Activated CD8-positive, alpha-beta memory T cell treated with anti-CD3 and anti-CD28 coated beads, Interleukin-2, amount 10 ng/mL, durations not matched to agents 7 days and 5 days (primary cell): ENCODE data around the gene GCNA. TPM values are rescaled to one million over a fixed set of nuclear protein-coding genes. Genes with fewer than 3 reads are reported as not detected.
A peak's percentile ranks its signal among the peaks of the same experiment; 100 is the strongest.

Source experiments
- ATAC-seq: fragments of 150-1000 bp; cut with Tn5 transposase; one replicate; pipeline ENCODE4 v1.10.0; 2021; ENCODE audit warnings: moderate library complexity
- CTCF ChIA-PET: fragments of 350-600 bp; sonication (Branson Sonifier 250); formaldehyde crosslinking; loops from one replicate; lab custom pipeline; 2021; ENCODE audit warnings: antibody characterized with exemption; lab: Charles Lee
- DNase-seq: peaks from one replicate; pipeline ENCODE4 v3.0.0-alpha.2; 2020
- H3K27ac Mint-ChIP-seq: one replicate; pipeline ENCODE4 v1.8.0; 2021; ENCODE audit warnings: mild to moderate bottlenecking, mixed read lengths
- H3K27me3 Mint-ChIP-seq: one replicate; pipeline ENCODE4 v1.8.0; 2021; ENCODE audit warnings: mixed read lengths
- H3K36me3 Mint-ChIP-seq: one replicate; pipeline ENCODE4 v1.8.0; 2021; ENCODE audit warnings: mild to moderate bottlenecking, mixed read lengths
- H3K4me1 Mint-ChIP-seq: one replicate; pipeline ENCODE4 v1.8.0; 2021; ENCODE audit warnings: mixed read lengths
- H3K4me3 Mint-ChIP-seq: one replicate; pipeline ENCODE4 v1.8.0; 2021; ENCODE audit warnings: mild to moderate bottlenecking, moderate library complexity, mixed read lengths
- H3K9me3 Mint-ChIP-seq: one replicate; pipeline ENCODE4 v1.8.0; 2022; ENCODE audit warnings: low read depth, mixed read lengths
- total RNA-seq, 2 experiments: library from RNA; stranded (reverse); gene quantifications; one replicate each; pipeline ENCODE4 v1.2.3, GENCODE V29; 2021

Gene GCNA
- total RNA-seq, 2 experiments from 2014 or later, result 4.3 to 6.7 TPM

DNA sequence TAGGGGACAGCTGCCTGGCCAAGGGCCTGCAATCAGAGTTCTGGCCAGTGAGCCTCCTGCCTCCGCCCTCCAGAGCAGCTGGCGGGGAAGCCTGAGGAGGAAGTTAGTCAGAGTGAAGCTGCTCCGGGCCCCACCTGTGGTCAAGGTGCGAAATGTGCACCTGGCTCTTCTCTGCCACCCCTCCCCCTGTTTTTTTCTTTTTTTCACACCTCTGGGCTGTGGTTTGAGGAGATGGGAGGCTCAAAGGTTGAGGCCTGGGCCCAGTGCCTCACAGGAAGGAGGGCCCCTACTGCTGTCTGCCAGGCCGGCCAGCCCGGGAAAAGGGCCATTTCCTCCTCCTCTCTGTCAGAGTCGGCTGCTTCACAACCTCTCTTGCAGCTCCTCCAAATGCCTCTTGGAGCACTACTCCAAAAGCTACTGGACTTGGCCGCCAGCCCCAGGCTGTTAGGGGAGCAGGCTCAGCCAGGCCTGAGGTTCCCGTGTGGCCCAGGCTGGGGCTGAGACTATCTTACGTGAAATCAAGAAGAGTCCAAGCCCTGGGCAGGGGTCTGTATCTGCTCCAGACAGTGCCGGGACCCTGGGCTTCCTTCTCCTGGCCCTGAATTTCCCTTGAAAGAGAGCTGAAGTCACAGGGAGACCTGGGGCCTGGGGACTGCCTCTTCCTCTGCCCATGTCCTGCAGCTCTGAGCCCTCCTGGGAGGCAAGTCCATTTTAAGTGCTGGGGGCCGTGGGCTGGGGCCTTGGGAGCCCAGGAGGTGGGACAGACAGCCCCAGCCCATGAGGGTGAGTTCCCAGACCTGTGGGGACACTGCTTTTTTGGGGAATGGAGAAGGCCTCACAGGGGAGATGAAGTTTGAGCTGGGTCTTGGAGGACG lies 44.6 kb downstream of the GCNA start:
- no peaks in the 10 kb centered on the region for H3K27me3 Mint-ChIP-seq
- CTCF ChIA-PET, result interaction anchor here (0.7 to 2.2 kb wide), 9 partner anchors 8 to 91 kb away, joined by 3 to 10 read pairs (median 5); partner anchors contain the start of gene OGT
- peak; percentile 63 for ATAC-seq
- peaks cover 62% of the 10 kb centered on the region for H3K4me1 Mint-ChIP-seq
- peak; percentile 87 for DNase-seq
- H3K36me3 Mint-ChIP-seq, result peaks cover 2% of the 10 kb centered on the region
- peak overlapping the region; percentile 56 for H3K4me3 Mint-ChIP-seq
- H3K9me3 Mint-ChIP-seq, result no peaks in the 10 kb centered on the region
- peak overlapping the region; percentile 90 for H3K27ac Mint-ChIP-seq

DNA sequence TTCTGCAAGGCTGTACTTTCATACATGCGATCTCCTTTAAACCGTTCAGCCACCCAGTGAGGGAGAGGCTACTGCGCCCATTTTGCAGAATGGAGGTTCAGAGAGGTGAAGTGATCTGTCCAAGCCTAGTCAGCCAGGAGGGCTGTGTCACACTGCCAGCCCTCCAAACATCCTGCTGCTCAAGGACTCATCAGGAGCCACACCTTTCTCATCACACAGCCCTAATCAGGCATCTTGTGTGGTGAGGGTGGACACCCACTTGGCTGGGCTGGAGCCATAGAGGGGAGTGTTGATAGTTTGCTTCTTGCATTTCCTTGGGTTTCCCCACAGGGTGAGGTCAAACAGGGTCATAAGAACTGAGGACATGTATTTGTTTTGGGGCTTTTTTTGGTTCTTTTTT lies 45.5 kb downstream of the GCNA start:
- Mint-ChIP-seq H3K4me1 (peaks cover 59% of the 10 kb centered on the region), H3K4me3 (peak overlapping the region; percentile 56), H3K9me3 (no peaks in the 10 kb centered on the region), H3K27ac (peak overlapping the region; percentile 90), H3K27me3 (no peaks in the 10 kb centered on the region), H3K36me3 (no peaks in the 10 kb centered on the region)
- ATAC-seq (no peak), DNase-seq (peak; percentile 48)
- CTCF ChIA-PET, result interaction anchor here (1.6 to 1.9 kb wide), 3 partner anchors 9 to 17 kb away, joined by 5 to 6 read pairs (median 6); no protein-coding TSS in a partner anchor

DNA sequence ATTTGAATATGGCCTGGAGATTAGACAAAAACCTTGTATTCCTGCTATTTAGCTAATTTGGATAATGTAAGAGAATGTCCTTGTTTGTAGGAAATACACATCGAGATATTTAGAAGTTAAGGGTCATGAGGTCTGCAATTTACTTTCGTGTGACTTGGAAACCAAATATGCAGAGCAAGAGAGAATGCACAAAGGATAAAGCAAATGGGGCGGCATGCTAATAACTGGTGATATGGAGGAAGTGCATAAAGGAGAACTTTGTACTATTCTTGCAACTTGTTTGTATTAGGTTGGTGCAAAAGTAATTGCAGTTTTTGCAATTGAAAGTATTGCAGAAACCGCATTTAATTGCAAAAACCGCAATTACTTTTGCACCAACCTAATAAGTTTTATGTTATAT lies 47.2 kb downstream of the GCNA start:
- Mint-ChIP-seq H3K4me1 (peaks cover 49% of the 10 kb centered on the region), H3K36me3 (no peaks in the 10 kb centered on the region), H3K9me3 (no peaks in the 10 kb centered on the region), H3K4me3 (no peak overlapping the region), H3K27me3 (no peaks in the 10 kb centered on the region), H3K27ac (no peak overlapping the region)
- ATAC-seq (no peak), DNase-seq (no peak)
- CTCF ChIA-PET, result interaction anchor here (0.8 kb wide), 2 partner anchors 9 to 11 kb away, joined by 3 read pairs; no protein-coding TSS in a partner anchor

DNA sequence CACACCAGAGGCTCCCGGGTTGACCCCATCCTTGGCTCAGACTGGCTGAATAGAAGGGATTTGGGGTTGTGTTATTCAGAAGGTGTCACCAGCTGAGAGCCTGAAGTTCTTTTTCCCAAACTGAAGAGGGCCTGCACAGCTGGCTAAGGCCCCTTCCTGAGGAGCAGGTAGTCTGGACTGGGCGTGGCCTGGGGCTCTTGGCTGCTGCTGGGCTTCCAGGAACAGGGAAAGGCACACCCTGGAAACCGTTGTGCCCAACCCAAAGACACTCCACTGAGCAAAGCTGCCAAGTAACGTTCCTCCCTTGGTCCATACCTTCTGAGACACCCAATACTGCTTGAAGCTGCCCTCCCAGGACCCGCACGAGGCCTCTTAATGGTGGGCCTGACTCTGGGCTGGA lies 48.3 kb downstream of the GCNA start:
- Mint-ChIP-seq H3K9me3 (no peaks in the 10 kb centered on the region), H3K4me3 (no peak overlapping the region), H3K27ac (no peak overlapping the region), H3K36me3 (no peaks in the 10 kb centered on the region), H3K4me1 (peaks cover 43% of the 10 kb centered on the region), H3K27me3 (no peaks in the 10 kb centered on the region)
- CTCF ChIA-PET, result no interaction called here
- DNase-seq (no peak), ATAC-seq (no peak)

DNA sequence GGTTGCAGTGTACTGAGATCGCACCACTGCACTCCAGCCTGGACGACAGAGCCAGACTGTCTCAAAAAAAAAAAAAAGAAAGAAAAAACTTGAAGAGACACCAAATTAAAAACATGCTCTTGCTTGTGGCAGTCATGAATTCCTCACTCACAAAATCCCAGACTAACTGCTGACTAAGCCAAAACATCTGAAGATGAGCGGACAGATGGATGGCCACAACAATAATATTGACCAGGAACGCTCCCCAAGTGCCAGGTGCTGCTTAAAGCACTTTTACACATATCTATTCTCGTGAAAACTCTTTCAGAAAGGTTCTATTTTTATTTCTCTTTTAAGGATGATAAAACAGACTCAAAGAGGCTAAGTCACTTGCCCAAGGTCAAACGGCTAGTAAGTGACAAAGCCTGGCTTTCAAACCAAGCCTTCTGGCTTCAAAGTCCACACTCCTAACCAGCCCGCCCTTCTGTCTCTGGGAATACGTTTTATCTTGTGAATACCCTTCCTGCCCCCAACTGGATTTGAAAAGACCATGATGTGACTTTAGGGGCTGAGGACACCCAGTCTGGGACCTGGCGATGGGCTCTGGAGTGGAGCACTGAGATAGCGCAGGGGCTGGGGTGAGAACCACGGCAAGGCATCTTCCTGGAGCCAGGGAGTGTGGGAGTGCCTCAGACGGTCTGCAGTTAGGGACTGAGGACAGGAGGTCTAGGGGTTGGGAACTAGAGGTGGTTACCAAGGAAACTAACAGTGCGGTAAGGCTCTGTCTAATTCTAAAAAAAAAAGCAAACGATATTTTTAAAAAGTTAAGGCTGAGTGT lies 49.6 kb downstream of the GCNA start:
- CTCF ChIA-PET, result no interaction called here
- no peak for ATAC-seq
- H3K4me1 Mint-ChIP-seq, result peaks cover 30% of the 10 kb centered on the region

DNA sequence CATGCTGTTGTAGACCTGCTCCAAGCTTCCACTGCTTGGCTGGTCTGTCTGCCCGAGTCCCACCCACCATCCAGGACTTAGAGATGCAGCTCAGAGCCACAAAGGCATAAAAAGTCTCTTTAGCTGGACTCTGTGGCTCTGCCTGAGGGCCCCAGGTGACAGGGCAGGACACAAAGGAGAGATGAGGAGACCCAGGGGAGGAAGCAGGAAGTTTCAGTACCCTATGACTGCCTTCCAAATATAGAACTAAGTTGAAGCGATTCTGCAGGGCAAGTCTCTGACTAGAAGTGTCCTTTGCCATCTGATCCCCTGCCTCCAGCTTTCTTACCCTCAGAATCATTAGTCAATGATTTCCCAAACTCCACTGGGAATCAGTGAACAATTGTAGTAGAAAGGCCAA lies 51.2 kb downstream of the GCNA start:
- Mint-ChIP-seq H3K27ac (no peak overlapping the region), H3K9me3 (no peaks in the 10 kb centered on the region), H3K4me1 (peaks cover 14% of the 10 kb centered on the region), H3K36me3 (no peaks in the 10 kb centered on the region), H3K4me3 (no peak overlapping the region), H3K27me3 (no peaks in the 10 kb centered on the region)
- DNase-seq (no peak), ATAC-seq (no peak)
- CTCF ChIA-PET, result no interaction called here

More for the DNA sequence above, 49.6 kb downstream of the GCNA start:
- H3K27me3 Mint-ChIP-seq, result no peaks in the 10 kb centered on the region
- H3K9me3 Mint-ChIP-seq, result no peaks in the 10 kb centered on the region
- H3K27ac Mint-ChIP-seq, result no peak overlapping the region
- DNase-seq, result no peak
- H3K4me3 Mint-ChIP-seq, result no peak overlapping the region
- H3K36me3 Mint-ChIP-seq, result no peaks in the 10 kb centered on the region

DNA sequence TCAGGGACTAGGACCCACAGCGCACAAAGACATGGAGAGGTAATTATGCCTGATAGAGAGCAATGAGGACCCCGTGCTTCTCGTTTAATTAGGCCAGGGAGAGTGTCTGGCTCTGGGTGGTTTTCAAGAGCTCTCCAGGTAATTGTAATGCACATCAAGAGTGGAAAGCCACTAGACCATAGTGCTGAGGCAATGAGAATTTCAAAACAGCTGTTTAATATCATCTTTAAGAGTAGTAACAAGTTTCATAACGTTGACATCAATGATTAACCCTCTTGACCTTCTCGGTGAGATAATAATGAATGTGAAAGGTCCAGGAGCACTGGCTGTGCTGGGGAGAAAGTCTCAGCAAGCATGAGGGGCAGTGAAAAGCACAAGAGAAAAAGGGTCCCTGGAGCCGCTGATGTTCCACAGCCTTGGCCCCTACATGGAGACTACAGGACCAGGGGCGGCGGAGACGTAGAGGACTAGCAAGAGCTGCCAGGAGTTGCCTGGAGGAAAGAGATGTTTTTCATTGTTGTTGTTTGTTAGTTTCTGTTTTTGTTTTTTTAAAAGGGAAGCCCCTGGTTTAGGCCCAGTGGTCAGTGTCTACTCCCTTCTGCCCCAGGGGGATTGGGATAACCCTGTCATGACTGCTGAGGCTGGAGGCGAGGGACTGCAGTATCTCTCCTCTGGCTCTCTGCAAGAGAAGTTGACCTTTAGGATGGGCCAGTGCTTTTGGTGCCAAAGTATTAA lies 54.9 kb downstream of the GCNA start:
- H3K9me3 Mint-ChIP-seq, result no peaks in the 10 kb centered on the region
- H3K4me1 Mint-ChIP-seq, result peaks cover 20% of the 10 kb centered on the region
- H3K36me3 Mint-ChIP-seq, result peaks cover 1% of the 10 kb centered on the region
- H3K27ac Mint-ChIP-seq, result no peak overlapping the region
- no peak overlapping the region for H3K4me3 Mint-ChIP-seq
- no peak for DNase-seq
- no peaks in the 10 kb centered on the region for H3K27me3 Mint-ChIP-seq
- CTCF ChIA-PET, result interaction anchor here (0.6 kb wide), 1 partner anchor 20 kb away, joined by 3 read pairs; no protein-coding TSS in a partner anchor
- ATAC-seq, result no peak

DNA sequence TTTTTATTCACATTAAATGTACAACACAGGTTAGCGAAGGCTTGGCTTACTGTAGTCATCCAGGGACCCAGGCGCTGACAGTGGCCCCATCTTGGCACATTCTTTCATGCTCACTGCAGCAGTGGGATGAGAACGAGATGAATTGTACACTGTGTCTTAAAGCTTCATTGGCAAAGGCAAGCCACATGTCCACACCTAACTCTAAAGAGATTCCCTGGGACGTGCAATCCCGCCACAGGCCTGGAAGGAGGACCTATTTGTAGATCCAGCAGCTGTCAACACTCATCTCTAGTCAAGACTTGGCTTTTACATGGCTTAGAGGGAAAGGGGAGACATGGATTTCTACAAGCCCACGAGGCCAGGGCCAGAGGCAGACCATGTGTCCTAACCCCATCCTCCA lies 56.1 kb downstream of the GCNA start:
- Mint-ChIP-seq H3K9me3 (no peaks in the 10 kb centered on the region), H3K4me1 (peaks cover 18% of the 10 kb centered on the region), H3K4me3 (no peak overlapping the region), H3K27ac (no peak overlapping the region), H3K27me3 (no peaks in the 10 kb centered on the region), H3K36me3 (peaks cover 1% of the 10 kb centered on the region)
- CTCF ChIA-PET, result interaction anchor here (0.7 kb wide), 2 partner anchors 9 to 12 kb away, joined by 3 read pairs; no protein-coding TSS in a partner anchor
- ATAC-seq, result no peak
- DNase-seq, result no peak

DNA sequence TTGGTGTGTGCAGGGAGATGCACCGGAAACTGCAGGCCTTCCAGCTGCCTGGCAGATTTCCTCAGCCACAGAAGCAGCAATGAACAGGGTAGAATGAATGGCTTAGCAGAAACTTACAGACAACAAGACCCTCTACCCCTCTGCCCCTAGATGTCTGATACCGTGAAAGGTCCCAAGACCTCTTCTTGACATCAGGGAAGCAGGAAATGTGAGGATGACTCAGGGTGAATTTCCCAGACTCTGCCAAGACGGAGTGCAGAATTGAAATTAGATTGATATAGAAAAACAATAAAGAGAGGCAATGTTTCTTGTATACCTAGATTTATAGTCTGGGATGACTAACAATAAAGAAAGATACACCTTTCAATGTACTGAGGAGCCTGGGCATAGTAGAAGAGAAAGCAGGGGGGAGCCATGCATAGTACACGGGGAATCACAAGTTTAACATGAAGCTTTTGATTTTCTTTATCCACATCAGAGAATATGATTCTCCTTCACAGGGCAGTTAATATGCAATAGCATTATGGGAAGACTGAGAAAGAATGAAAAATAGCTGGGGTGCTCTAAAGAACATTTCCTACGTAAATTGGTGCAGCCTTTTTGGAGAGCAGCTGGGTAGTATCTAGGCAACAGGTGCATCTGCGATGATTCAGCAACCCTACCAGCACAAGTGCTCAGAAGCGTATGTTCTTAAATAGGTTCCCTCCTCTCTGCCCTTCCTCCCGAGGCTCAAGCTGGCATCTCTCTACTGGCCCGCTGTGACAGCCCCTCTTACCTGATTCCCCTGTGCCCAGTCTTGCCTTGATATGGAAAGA lies 58.4 kb downstream of the GCNA start:
- DNase-seq, result no peak
- Mint-ChIP-seq H3K36me3 (peaks cover 1% of the 10 kb centered on the region), H3K27ac (no peak overlapping the region), H3K9me3 (no peaks in the 10 kb centered on the region), H3K4me3 (no peak overlapping the region), H3K4me1 (peaks cover 15% of the 10 kb centered on the region), H3K27me3 (no peaks in the 10 kb centered on the region)
- CTCF ChIA-PET, result interaction anchor here (0.8 to 5.2 kb wide), 4 partner anchors 11 to 20 kb away, joined by 3 to 33 read pairs (median 5); partner anchors contain the start of gene CXCR3
- ATAC-seq, result peak; percentile 68

DNA sequence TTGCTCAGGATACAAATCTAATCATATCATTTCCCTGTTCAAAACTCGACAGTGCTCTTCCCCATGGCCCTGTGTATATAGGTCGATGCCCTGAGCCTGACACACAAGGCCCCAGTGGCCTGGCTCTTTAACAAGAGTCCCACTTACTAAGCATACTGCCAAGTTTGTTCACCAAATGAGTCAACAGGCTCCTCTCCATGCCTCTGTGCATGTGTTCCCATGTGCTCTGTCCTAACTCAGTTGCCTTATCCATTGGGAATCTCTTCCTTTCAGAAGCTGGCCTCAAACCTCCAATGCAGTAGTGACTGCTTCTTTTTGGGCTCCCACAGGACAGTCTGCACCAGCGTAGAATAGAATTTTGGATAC lies 59.0 kb downstream of the GCNA start:
- Mint-ChIP-seq H3K36me3 (peaks cover 1% of the 10 kb centered on the region), H3K9me3 (no peaks in the 10 kb centered on the region), H3K27me3 (no peaks in the 10 kb centered on the region), H3K4me1 (peaks cover 15% of the 10 kb centered on the region), H3K4me3 (no peak overlapping the region), H3K27ac (no peak overlapping the region)
- no peak for DNase-seq
- CTCF ChIA-PET, result interaction anchor here (0.8 to 5.2 kb wide), 3 partner anchors 10 to 21 kb away, joined by 3 to 33 read pairs (median 7); partner anchors contain the start of gene CXCR3
- ATAC-seq, result peak; percentile 58

DNA sequence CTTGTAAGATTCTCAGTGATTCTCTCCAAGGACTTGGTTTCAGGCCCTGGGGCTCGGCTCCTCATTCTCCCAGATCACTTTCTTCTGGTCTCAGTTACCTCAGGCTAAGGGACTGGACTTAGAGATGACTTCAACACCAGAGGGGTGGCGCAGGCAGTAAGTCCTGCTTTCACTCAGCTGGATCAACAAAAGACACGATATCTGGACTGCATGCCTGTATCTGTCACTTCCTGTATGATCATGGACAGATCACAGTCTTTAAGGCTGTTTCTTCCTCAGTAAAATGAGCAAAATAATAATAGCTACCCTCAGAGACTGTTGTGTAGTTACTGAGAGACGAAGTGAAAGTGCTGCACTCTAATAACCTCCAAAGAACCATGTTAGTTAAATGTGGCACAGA lies 59.6 kb downstream of the GCNA start:
- DNase-seq, result no peak

DNA sequence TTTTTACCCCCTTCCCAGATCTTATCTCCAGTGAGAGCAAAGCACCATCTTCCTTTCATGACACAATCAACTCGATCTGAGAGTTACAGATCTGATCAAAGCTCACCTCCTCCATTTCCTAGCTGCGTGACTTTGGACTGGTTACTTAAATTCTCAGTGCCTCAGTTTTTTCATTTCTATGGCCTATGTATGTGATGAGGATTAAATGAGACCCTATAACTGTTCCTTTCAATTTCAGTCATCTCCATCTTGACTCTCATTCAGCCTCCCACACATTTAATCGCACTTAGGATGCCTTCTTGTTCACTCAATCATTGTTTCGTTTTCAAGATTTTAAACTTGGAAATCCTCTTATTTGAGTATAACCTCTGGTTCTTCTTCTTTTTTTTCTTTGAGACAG lies 60.2 kb downstream of the GCNA start:
- Mint-ChIP-seq H3K4me3 (no peak overlapping the region), H3K27me3 (no peaks in the 10 kb centered on the region), H3K9me3 (no peaks in the 10 kb centered on the region), H3K36me3 (peaks cover 1% of the 10 kb centered on the region), H3K27ac (no peak overlapping the region), H3K4me1 (peaks cover 15% of the 10 kb centered on the region)
- no peak for DNase-seq
- CTCF ChIA-PET, result interaction anchor here (0.7 to 5.2 kb wide), 3 partner anchors 12 to 22 kb away, joined by 4 to 33 read pairs (median 4); partner anchors contain the start of gene CXCR3
- ATAC-seq, result peak; percentile 41

More for the DNA sequence above, 59.6 kb downstream of the GCNA start:
- Mint-ChIP-seq H3K9me3 (no peaks in the 10 kb centered on the region), H3K4me3 (no peak overlapping the region), H3K27me3 (no peaks in the 10 kb centered on the region), H3K4me1 (peaks cover 15% of the 10 kb centered on the region), H3K36me3 (peaks cover 1% of the 10 kb centered on the region), H3K27ac (no peak overlapping the region)
- peak; percentile 57 for ATAC-seq
- CTCF ChIA-PET, result interaction anchor here (0.7 to 5.2 kb wide), 2 partner anchors 15 to 22 kb away, joined by 4 to 33 read pairs; partner anchors contain the start of gene CXCR3
